A549 (cell line): Measurements from ENCODE around the gene KIAA0825. TPM values are rescaled to one million over a fixed set of nuclear protein-coding genes. Genes with fewer than 3 reads are reported as not detected.

Source experiments
- ATAC-seq, 2 experiments: fragments of 200-7000 bp in 1 of 2; fragments of >200 bp in 1 of 2; cut with Nextera tagmentation in 1 of 2; cut with Tn5 transposase in 1 of 2; 3 replicates each; pipeline versions ENCODE4 v1.8.0 to v1.9.1; 2018 to 2020; ENCODE audit warnings: mild to moderate bottlenecking in 1 of 2, moderate library complexity in 1 of 2
- CTCF ChIA-PET: fragments of 300-600 bp; sonication (Branson Sonifier 250); formaldehyde crosslinking; extraction: SDS; loops from one replicate; lab custom pipeline; 2021; ENCODE audit warnings: antibody characterized with exemption, inconsistent platforms; lab: Yijun Ruan, JAX
- POLR2A ChIA-PET: fragments of 350-600 bp; formaldehyde crosslinking; extraction: SDS; loops from one replicate; lab custom pipeline; 2021; ENCODE audit warnings: antibody characterized with exemption, inconsistent platforms; lab: Yijun Ruan, JAX
- DNase-seq, 2 experiments: peaks; one replicate each; pipeline versions ENCODE4 v3.0.0 to v3.0.0-alpha.2; 2011 to 2016; ENCODE audit warnings: low read depth in 1 of 2, low spot score in 1 of 2
- FAIRE-seq: peaks from 2 replicates; lab custom pipeline; 2011; peaks lifted over from hg19 to GRCh38; lab: Jason Lieb, UNC
- H3K27ac ChIP-seq, 2 experiments: fragments of >200 bp; sonication (Bioruptor Twin); formaldehyde crosslinking; 3 replicates each; pipeline ENCODE4 v1.5.1; 2016 to 2017
- H3K4me1 ChIP-seq: fragments of >200 bp; sonication (Bioruptor Twin); formaldehyde crosslinking; 3 replicates; pipeline ENCODE4 v1.6.1; 2016
- H3K4me2 ChIP-seq: fragments of >200 bp; sonication (Bioruptor Twin); formaldehyde crosslinking; 3 replicates; pipeline ENCODE4 v1.6.1; 2016
- H3K4me3 ChIP-seq: fragments of >200 bp; sonication (Bioruptor Twin); formaldehyde crosslinking; 3 replicates; pipeline ENCODE4 v1.5.1; 2016
- H3K9me3 ChIP-seq: fragments of >200 bp; sonication (Bioruptor Twin); formaldehyde crosslinking; 3 replicates; pipeline ENCODE4 v1.6.1; 2016
- ATOH8 ChIP-seq: fragments of 250-450 bp; sonication (Bioruptor Pico); IDR thresholded peaks from 2 replicates; pipeline ENCODE4 v1.5.0; 2020; ENCODE audit warnings: low read depth, mild to moderate bottlenecking, moderate library complexity
- CHD2 ChIP-seq: fragments of 150-350 bp; IDR thresholded peaks from 2 replicates; pipeline ENCODE4 v1.6.1; 2014; ENCODE audit warnings: low read length; ENCODE audit not compliant: partially characterized antibody
- CHD4 ChIP-seq: fragments of 200-600 bp; sonication (generic); IDR thresholded peaks from 2 replicates; pipeline ENCODE4 v1.6.1; 2016; ENCODE audit warnings: antibody characterized with exemption, mild to moderate bottlenecking, borderline replicate concordance
- EHMT2 ChIP-seq: fragments of 200-600 bp; sonication (generic); IDR thresholded peaks from 2 replicates; pipeline ENCODE4 v1.6.1; 2016; ENCODE audit warnings: antibody characterized with exemption, low read depth, mild to moderate bottlenecking, moderate library complexity
- ELK1 ChIP-seq: fragments of 150-350 bp; IDR thresholded peaks from 2 replicates; pipeline ENCODE4 v1.6.1; 2014; ENCODE audit warnings: low read depth, mild to moderate bottlenecking, low read length
- EP300 ChIP-seq, 2 experiments: fragments of >200 bp; sonication (Bioruptor Twin); formaldehyde crosslinking; IDR thresholded peaks; 2 replicates in 1 of 2; 3 replicates in 1 of 2; pipeline ENCODE4 v1.6.1; 2016 to 2017
- FOSL2 ChIP-seq, 2 experiments: fragments of 450-650 bp in 1 of 2; fragments of >200 bp in 1 of 2; sonication (Bioruptor Twin) in 1 of 2; formaldehyde crosslinking; IDR thresholded peaks; 2 replicates each; pipeline versions ENCODE4 v1.5.0 to v1.6.1; 2016 to 2020; ENCODE audit warnings: mild to moderate bottlenecking in 1 of 2, moderate library complexity in 1 of 2
- HDAC2 ChIP-seq: fragments of 200-600 bp; sonication (generic); IDR thresholded peaks from 2 replicates; pipeline ENCODE4 v1.6.1; 2016
- JUNB ChIP-seq: fragments of >200 bp; sonication (Bioruptor Twin); formaldehyde crosslinking; IDR thresholded peaks from 2 replicates; pipeline ENCODE4 v1.6.1; 2016
- KDM1A ChIP-seq: fragments of 200-600 bp; sonication (generic); IDR thresholded peaks from 2 replicates; pipeline ENCODE4 v1.6.1; 2016; ENCODE audit warnings: low read depth, mild to moderate bottlenecking
- MAX ChIP-seq: IDR thresholded peaks from 2 replicates; pipeline ENCODE4 v1.6.1; 2012
- MAZ ChIP-seq: fragments of 150-350 bp; IDR thresholded peaks from 2 replicates; pipeline ENCODE4 v1.6.1; 2014; ENCODE audit warnings: antibody characterized with exemption, low read depth, low read length, borderline replicate concordance
- NPAS2 ChIP-seq: fragments of 250-450 bp; sonication (Bioruptor Pico); IDR thresholded peaks from 2 replicates; pipeline ENCODE4 v1.8.0; 2022; ENCODE audit warnings: mild to moderate bottlenecking, moderate library complexity, borderline replicate concordance
- RARB ChIP-seq: fragments of 250-450 bp; sonication (Bioruptor Pico); IDR thresholded peaks from 2 replicates; pipeline ENCODE4 v1.8.0; 2021; ENCODE audit warnings: mild to moderate bottlenecking, moderate library complexity
- REST ChIP-seq: fragments of 200-600 bp; sonication (generic); IDR thresholded peaks from 2 replicates; pipeline ENCODE4 v1.6.1; 2016; ENCODE audit warnings: antibody characterized with exemption, mild to moderate bottlenecking, moderate library complexity
- RFX5 ChIP-seq: fragments of 450-650 bp; IDR thresholded peaks from 2 replicates; pipeline ENCODE4 v1.7.1; 2014; ENCODE audit warnings: antibody characterized with exemption, mild to moderate bottlenecking, moderate library complexity
- RNF2 ChIP-seq: fragments of 200-600 bp; sonication (generic); IDR thresholded peaks from 2 replicates; pipeline ENCODE4 v1.6.1; 2016; ENCODE audit warnings: low read depth, mild to moderate bottlenecking, antibody characterized with exemption, moderate library complexity, borderline replicate concordance
- ZNF302 ChIP-seq: fragments of 250-450 bp; sonication (Bioruptor Pico); IDR thresholded peaks from 2 replicates; pipeline ENCODE4 v1.9.0; 2021; ENCODE audit warnings: inconsistent platforms, mild to moderate bottlenecking, moderate library complexity
- ZSCAN20 ChIP-seq: fragments of 250-450 bp; sonication (Bioruptor Pico); IDR thresholded peaks from 2 replicates; pipeline ENCODE4 v1.8.0; 2022; ENCODE audit warnings: mild to moderate bottlenecking, moderate library complexity
- WGBS: methylation state at CpG from one replicate; pipeline ENCODE4 v1.1.6; 2017; ENCODE audit errors: missing lambda C conversion rate; 5-methylcytosine and 5-hydroxymethylcytosine counted together
- polyA plus RNA-seq, 4 experiments: library from polyadenylated mRNA; depleted of rRNA in 3 of 4; stranded (reverse); fragments of >200 nt; fragmentation: RNase III in 1 of 4; extraction: RNeasy Plus Mini Kit Qiagen cat#74134 plus additional on column Dnase treatment in 1 of 4; gene quantifications; 2 replicates in 3 of 4; 3 replicates in 1 of 4; pipeline ENCODE4 v1.2.3, GENCODE V29; 2011 to 2017

KIAA0825 gene
- polyA plus RNA-seq, 2 of the 4 experiments (the other 2 are of a cell fraction): 0.57 to 0.80 TPM

- H3K4me3 ChIP-seq: no peak overlapping the region
- POLR2A ChIA-PET: no interaction called here
- no peak for TF ChIP-seq EHMT2
- TF ChIP-seq EP300 (IDR thresholded peaks at IDR 0.05): no peak
- TF ChIP-seq RARB (CRISPR knock-in tag): no peak
- TF ChIP-seq CHD4: no peak
- TF ChIP-seq JUNB: no peak
- TF ChIP-seq ZNF302: no peak
- TF ChIP-seq MAZ: no peak
- no peak for TF ChIP-seq ELK1
- TF ChIP-seq RNF2: no peak
- CTCF ChIA-PET: interaction anchor here (0.7 to 1.4 kb wide), 2 partner anchors 21 kb away, joined by 3 read pairs; no protein-coding TSS in a partner anchor
- H3K4me2 ChIP-seq: no peak overlapping the region
- H3K27ac ChIP-seq: no peak overlapping the region
- no peak for FAIRE-seq
- H3K4me1 ChIP-seq: no peaks in the 10 kb centered on the region
- WGBS: 22% methylated on average over 4 of the region's 4 CpGs
- H3K9me3 ChIP-seq: peaks cover 4% of the 10 kb centered on the region; the same call in 1 of the 3 replicates
- no peak for DNase-seq
- ATAC-seq: no peak
These were observed 72.4 kb downstream of the KIAA0825 start for GRCh38 chr5:94545870-94546625.

- H3K4me2 ChIP-seq: no peak overlapping the region
- H3K4me3 ChIP-seq: no peak overlapping the region
- no peak overlapping the region for H3K27ac ChIP-seq
- TF ChIP-seq MAX (no peak), ATOH8 (CRISPR knock-in tag) (no peak), CHD2 (no peak), KDM1A (no peak), RFX5 (no peak), MAZ (no peak), RARB (CRISPR knock-in tag) (no peak), EP300 (IDR thresholded peaks at IDR 0.05) (no peak), HDAC2 (no peak), REST (no peak), NPAS2 (no peak), FOSL2 (IDR thresholded peaks at IDR 0.05) (no peak), FOSL2 (CRISPR knock-in tag; IDR thresholded peaks at IDR 0.05) (no peak), ZSCAN20 (CRISPR knock-in tag) (no peak)
- FAIRE-seq (no peak), DNase-seq (no peak), ATAC-seq (no peak)
- CTCF ChIA-PET: interaction anchor here (0.7 to 1.4 kb wide), 2 partner anchors 20 to 22 kb away, joined by 3 read pairs; no protein-coding TSS in a partner anchor
- POLR2A ChIA-PET: no interaction called here
- peaks cover 9% of the 10 kb centered on the region; the same call in 2 of the 3 replicates for H3K9me3 ChIP-seq
- H3K4me1 ChIP-seq: no peaks in the 10 kb centered on the region
- 17% methylated on average over 7 of the region's 7 CpGs for WGBS
These were observed 73.4 kb downstream of the KIAA0825 start for GRCh38 chr5:94544875-94545547.
